OCI-LY7 (cell line): Measurements from ENCODE around the gene CPHXL2.

Experiments
- CTCF ChIP-seq: fragments of 200-600 bp; sonication (generic); conservative IDR thresholded peaks from 2 replicates; pipeline ENCODE4 v1.5.1; 2014; ENCODE audit warnings: mild to moderate bottlenecking, antibody characterized with exemption, low read length, moderate library complexity, mixed read lengths
- EZH2phosphoT487 ChIP-seq: fragments of 200-600 bp; sonication (generic); IDR thresholded peaks from 2 replicates; pipeline ENCODE4 v1.6.1; 2018; ENCODE audit warnings: low read depth, borderline replicate concordance, mild to moderate bottlenecking, mixed run types, antibody characterized with exemption, low read length, moderate library complexity, mixed read lengths

- TF ChIP-seq CTCF = peak; percentile 66
- TF ChIP-seq EZH2phosphoT487 = no peak
These were observed 32.4 kb downstream of the CPHXL2 start for GRCh38 chr16:75644240-75645012.
